Fibroblast of skin of abdomen (primary cell): ENCODE results near the gene SIPA1. TPM values are rescaled to one million over a fixed set of nuclear protein-coding genes. Genes with fewer than 3 reads are reported as not detected.

Source experiments
- DNase-seq: peaks from one replicate; pipeline ENCODE4 v3.0.0-alpha.2; 2013
- polyA plus RNA-seq, 2 experiments: library from polyadenylated mRNA; unstranded; fragments of 120-200 nt; gene quantifications; one replicate each; pipeline ENCODE4 v1.2.1, GENCODE V29; 2013; ENCODE audit not compliant: insufficient read length in 2 of 2

SIPA1 gene, protein sequence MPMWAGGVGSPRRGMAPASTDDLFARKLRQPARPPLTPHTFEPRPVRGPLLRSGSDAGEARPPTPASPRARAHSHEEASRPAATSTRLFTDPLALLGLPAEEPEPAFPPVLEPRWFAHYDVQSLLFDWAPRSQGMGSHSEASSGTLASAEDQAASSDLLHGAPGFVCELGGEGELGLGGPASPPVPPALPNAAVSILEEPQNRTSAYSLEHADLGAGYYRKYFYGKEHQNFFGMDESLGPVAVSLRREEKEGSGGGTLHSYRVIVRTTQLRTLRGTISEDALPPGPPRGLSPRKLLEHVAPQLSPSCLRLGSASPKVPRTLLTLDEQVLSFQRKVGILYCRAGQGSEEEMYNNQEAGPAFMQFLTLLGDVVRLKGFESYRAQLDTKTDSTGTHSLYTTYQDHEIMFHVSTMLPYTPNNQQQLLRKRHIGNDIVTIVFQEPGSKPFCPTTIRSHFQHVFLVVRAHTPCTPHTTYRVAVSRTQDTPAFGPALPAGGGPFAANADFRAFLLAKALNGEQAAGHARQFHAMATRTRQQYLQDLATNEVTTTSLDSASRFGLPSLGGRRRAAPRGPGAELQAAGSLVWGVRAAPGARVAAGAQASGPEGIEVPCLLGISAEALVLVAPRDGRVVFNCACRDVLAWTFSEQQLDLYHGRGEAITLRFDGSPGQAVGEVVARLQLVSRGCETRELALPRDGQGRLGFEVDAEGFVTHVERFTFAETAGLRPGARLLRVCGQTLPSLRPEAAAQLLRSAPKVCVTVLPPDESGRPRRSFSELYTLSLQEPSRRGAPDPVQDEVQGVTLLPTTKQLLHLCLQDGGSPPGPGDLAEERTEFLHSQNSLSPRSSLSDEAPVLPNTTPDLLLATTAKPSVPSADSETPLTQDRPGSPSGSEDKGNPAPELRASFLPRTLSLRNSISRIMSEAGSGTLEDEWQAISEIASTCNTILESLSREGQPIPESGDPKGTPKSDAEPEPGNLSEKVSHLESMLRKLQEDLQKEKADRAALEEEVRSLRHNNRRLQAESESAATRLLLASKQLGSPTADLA
- 25.5 TPM for polyA plus RNA-seq (2013, experiment 1 of 2; ENCODE audit: insufficient read length)
- polyA plus RNA-seq (2013, experiment 2 of 2; ENCODE audit: insufficient read length), result 24.9 TPM

- peak; percentile 74 for DNase-seq
These were observed at the start of gene SIPA1 for GRCh38 chr11:65637794-65638419. Gene SIPA1, plus strand, starts transcription at chr11:65638101. Its CDS starts 2,821 bp downstream, at chr11:65640922.

GRCh38 chr11:65588199-65589054 is 49.5 kb upstream of the SIPA1 start:
- DNase-seq, result peak; percentile 37

DNA sequence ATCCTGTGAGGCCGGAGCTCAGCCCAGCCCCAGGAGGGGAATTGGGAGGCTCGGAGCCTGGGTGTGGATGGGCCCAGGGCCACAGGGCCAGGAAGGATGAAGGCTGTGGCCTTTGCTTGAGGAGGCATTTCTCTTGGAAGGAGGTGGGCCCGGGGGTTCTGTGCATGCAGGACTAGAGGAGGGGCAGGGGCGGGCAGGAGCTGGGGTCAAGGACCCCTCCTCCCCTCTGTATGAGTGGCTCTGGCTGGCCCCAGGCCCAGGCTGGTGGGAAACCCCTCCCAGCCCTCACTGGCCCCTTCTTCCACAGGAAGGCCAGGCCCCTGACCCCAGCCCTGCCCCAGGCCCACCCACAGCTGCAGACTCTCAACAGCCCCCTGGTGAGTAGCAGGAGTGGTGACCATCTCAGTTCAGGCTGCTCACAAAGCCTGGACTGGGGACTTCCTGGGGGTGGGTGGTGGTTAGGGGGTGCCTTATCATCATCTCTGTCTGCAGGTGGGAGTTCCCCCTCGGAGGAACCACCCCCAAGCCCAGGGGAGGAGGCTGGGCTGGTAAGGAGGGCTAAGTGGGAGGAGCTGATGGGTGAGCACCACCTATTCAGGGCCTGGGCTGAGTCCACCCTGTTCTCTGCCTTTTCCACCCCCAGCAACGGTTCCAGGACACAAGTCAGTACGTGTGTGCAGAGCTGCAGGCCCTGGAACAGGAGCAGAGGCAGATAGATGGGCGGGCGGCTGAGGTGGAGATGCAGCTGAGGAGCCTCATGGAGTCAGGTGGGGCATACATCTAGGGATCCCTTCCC is 48.3 kb upstream of the SIPA1 start:
- no peak for DNase-seq

- DNase-seq, result no peak
These were observed 47.6 kb upstream of the SIPA1 start for GRCh38 chr11:65590240-65590738.

DNA sequence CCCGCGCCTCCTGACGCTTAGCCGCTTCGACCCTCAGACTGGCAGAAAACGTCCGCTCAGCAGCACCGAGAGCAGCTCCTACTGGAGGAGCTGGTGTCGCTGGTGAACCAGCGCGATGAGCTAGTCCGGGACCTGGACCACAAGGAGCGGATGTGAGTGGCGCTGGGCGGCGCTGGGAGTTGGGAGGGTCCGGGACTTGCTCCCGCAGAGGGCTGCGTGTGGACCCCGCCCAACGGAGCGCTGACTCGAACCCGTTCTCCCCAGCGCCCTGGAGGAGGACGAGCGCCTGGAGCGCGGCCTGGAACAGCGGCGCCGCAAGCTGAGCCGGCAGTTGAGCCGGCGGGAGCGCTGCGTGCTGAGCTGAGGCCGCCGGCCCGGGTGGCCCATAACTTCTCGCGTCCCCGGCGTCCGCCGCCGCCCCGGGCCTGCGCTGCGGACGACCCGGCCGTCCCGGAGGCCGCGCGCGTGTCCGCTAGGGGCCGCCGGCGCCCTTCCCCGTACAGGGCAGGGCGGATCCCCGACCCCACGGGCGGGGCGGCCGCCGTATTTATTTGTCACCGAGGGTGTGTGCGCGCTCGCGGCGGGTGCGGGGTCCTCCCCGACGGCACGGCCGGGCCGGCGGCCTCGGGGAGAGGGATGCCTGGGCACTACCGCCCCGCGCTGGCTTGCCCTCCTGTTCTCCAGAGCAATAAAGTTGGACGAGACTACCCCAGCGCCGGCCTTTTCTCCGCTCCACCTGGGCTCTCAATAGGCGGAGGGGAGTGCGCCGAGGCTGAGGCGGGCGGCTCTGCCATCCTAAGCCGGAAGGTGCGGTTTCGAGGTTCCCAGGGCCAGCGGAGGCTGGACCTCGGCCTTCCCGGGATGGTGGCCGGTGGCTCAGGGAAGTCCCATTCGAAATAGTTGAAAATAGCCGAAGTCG is 45.7 kb upstream of the SIPA1 start:
- peak; percentile 33 for DNase-seq

DNA sequence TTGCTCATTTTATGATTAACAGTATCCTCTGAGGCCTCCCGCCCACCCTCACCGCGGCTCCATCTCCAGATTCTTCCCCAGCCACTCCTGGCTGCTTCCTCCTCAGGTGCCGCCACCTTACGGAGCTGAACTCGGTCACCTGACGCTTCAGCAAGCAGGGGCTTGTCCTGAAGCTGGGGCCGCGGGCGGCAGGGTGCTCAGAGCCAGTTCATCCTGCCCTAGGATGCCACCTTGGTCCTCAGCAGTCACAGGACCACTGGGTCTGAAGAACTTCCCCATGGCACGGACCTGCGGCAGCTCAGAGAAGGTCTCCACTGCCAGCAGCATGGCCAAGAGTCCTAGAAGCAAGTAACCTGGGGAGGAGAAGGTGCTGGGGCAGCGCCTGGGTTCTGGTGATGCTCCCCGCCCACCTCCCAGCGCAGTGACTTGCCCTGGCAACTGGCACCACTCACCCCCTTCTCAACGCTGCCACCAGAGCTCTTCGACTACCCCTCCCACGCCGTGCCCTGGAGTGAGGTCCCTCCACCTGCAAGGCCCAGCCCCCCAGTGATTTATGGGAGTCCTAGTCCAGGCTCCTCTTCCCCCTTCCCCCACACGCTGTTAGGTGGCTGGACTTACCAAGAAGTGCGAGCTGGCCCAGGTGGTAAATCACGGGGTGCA is 44.9 kb upstream of the SIPA1 start:
- DNase-seq, result no peak

GRCh38 chr11:65593518-65594414 is 44.1 kb upstream of the SIPA1 start:
- no peak for DNase-seq

DNA sequence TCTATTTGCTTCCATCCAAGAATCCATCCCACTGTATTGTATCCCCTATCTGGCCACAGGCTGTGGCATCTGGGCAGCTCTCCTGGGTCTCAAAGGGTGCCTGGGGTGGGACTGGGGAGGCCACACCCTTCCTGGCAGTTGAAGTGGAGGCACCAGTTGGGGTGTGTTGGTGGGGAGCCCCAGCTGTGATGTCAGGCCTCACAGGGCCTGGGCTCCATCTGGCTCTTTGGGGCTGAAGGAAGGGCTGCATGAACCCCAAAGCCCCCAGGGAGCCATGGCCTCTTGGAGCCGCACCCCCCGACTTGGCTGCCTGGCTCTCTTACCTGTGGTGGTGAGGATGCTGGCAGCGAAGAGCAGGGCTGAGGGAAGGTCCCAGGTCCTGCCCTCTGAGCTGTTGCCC is 42.8 kb upstream of the SIPA1 start:
- DNase-seq, result no peak

DNA sequence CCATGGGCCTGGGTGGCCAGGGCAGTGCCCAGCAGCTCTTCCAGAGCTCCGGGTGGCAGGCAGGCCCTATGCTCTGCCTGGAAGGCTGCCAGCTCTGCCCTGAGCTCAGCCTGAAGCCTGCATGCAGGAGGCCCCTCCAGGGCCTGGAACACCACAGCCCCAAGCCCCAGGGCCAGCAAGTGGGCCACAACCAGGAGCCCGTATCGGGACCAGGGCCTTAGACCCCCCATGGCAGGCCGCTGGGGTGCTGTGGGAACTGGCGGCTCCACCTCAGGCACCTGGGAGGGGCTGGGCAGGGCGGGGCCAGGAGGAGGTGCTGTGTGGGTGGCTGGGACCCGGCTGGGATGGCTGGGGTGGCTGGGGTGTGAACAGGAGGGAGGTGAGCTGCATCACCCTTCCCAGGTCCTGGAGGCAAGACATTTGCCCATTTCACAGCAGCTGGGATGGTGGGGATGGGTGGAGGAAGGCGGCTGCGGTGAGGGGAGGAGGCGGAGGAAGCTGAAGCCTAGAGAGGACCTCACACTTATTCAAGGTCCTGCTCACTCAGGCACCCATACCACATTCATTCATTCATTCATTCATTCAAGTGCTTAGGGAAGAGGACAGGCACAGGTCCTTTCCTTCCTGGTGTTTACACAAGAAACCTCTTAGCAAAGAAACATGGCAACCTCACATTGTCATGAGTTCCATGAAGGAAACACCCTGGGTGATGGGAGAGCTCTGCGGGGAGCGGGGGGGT is 42.2 kb upstream of the SIPA1 start, which contains the start of gene KCNK7:
Gene KCNK7, minus strand, starts transcription at position 258 of the 739 bp plus-strand sequence. Its CDS starts 28 bp downstream, at position 230.
- DNase-seq, result no peak

DNA sequence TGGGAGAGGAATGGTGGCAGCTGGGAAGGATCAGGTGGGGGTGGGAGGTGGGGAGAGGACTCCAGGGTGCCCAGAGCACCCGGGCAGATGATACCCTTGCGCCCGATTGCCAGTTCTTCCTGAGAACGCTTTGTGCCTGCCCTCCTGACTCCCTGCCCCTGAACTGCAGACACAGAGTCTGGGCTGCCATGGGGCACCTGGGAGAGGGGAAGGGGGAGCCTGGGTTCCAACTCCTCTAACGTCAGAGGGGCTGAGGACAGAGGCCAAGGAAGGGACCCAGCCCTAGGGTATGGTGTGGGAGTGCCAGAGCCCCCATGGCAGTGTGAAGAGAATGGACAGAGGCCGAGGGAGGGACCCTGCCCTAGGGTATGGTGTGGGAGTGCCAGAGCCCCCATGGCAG is 41.4 kb upstream of the SIPA1 start:
- no peak for DNase-seq

GRCh38 chr11:65598258-65598699 is 39.6 kb upstream of the SIPA1 start:
- DNase-seq, result no peak

DNA sequence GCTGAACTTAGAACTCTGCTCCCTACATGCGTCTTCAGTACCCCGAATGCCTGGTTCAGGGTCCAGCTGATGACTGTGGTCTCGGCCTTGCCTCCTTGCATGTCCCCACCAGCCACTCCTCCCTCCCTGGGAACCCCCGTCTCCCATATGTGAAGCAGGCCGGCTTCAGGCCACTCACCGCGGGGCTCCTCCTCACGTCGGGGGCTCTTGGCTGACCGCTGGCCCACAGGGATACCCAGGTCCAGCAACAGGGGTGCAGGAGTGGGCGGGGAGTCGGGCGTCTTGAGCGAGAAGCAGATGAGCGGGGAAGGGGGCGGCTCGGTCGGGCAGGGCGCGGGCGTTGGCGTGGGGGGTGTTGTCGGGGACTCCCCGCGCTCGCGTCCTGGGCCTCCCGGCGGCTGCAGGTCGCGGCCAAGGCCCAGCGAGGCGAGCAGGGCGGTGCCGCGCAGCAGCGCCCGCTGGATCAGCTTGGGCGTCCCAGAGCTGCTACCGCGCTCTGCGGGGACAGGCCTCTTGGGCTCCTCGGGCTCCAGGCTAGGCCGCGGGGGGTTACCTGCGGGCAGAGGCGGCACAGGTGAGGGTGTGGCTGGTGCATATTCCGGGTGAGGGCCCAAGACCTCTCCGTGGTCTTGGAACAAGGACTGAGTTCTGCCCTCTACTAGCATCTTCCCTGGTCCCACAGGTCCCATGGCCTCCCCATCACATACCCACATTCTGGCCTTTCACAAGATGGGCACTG is 38.5 kb upstream of the SIPA1 start:
- DNase-seq, result no peak

DNA sequence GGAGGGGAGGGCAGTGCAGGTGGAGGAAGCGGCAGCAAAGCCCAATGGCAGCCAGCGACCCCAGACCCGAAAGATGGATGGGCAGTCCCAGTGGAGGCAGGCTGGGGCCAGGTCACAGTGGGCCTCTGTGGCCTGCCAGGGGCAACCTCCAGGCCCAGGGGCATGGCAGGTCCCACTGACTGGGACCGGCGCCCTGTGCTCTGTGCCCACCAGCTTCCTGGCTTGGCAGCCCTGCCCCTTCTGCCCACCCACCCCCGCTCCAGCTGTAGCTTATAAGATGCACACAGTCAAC is 38.0 kb upstream of the SIPA1 start:
- no peak for DNase-seq

- no peak for DNase-seq
These were observed 33.6 kb upstream of the SIPA1 start for GRCh38 chr11:65604258-65604657.

- DNase-seq, result peak; percentile 96
These were observed 30.9 kb upstream of the SIPA1 start for GRCh38 chr11:65606876-65607613.
